Activated CD8-positive, alpha-beta memory T cell treated with anti-CD3 and anti-CD28 coated beads for 4 hours (primary cell): ENCODE measurements around the gene SLC41A2.

Source experiments
- DNase-seq, 2 donors: peaks; one replicate each; pipeline ENCODE4 v3.0.0-alpha.2; 2020; ENCODE audit warnings: low read depth in 2 of 2

SLC41A2 gene

GRCh38 chr12:104930388-104931326 is 27.4 kb downstream of the SLC41A2 start:
- no peak for DNase-seq

DNA sequence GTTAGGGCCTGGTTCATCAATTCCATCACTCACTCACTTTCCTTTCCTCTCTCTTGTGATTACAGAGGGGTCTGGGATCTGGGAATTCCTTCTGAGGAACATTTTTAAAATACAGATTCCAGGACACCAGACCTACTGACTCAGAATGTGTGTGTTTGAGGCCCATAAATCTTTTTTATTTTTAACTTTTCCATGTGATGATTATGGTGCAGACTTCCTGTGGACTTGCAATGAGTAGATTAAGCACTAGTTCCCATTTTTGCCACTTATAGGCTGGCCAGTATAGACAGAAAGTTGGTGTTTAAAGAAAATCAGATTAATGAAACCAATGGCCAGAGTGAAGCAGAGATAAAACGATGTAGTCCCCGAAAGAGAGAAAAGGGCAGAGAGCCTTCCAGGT is 28.1 kb downstream of the SLC41A2 start:
- no peak for DNase-seq

DNA sequence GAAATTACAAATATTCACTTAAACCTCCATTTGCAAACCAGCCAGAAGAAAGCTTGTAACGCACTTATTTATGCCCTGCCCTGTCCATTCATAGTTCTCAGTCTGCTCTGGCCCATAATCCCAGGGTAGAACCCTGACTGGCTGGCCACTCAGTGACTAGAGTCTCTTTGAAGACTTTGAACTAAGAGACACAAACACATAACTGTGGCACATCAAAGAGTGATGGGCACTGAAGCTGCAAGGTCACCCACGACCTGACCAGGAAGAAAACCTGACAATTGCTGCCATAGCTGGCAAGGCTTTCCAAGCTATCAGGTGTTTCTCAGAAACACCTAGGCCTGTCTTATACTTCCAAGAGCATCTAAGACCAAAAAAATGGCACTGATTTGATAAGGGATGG is 28.7 kb downstream of the SLC41A2 start:
- DNase-seq = no peak

GRCh38 chr12:104928036-104928745 is 29.9 kb downstream of the SLC41A2 start:
- no peak for DNase-seq

DNA sequence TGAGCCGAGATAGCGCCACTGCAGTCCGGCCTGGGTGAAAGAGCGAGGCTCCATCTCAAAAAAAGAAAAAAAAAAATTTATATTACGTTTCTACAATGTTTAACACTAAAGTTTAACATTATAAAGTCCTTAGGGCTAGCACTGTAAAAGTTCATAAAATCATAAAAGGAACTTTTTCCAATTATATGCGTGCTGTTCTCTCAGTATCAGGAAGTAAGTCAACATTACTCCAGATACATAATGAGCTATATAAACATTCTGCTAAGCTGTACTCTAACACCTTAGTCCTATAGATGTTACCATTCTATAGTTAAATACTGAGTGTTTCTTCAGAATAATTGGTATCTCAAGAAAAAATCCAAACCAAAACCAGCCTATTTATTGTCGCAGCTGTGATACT is 32.6 kb downstream of the SLC41A2 start:
- no peak for DNase-seq

- no peak for DNase-seq
These were observed 36.8 kb downstream of the SLC41A2 start for GRCh38 chr12:104921340-104921739.

DNA sequence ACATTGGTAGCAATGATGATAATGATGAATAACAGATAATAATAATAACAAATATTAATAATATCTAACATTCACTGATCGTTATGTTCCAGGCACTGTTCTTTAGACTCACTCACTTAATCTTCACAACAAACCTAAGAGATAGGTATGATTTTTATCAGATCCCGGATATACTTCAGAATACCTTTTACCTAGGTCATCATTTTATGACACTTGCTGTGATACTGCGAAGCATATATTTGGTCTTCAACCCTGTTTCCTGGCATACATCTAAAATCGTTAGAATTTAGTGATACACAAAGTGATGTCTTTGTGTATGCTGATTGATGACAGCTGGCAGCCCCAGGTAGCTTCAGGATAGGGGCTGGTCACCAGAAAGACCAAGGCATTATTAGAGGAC is 46.1 kb downstream of the SLC41A2 start:
- DNase-seq = no peak

GRCh38 chr12:104910196-104910840 is 47.8 kb downstream of the SLC41A2 start:
- DNase-seq = no peak

DNA sequence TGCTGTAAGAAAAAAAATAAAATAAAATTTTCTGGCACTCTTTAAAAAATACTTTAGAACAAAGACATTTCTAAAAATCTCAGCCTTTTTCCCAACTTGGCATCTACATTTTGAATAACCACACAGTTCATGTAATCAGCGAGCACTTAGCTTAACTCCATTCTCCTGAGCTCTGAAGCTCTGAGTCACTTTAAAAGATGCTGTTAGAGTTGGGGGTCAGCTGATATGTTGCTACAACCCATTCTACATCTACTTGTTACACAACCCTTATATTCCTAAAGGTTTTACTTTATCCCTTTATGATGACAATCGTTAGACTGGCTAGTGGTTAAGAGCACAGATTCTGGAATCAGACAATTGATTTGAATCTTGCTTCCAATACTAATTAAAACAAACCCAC is 48.3 kb downstream of the SLC41A2 start:
- DNase-seq = no peak
